Memory B cell (primary cell): ENCODE data around the gene TRPM3.

Experiments used
- ATAC-seq: fragments of 150-1000 bp; cut with Tn5 transposase; 2 replicates; pipeline ENCODE4 v1.10.0; 2021; ENCODE audit warnings: low read depth, mild to moderate bottlenecking, moderate library complexity
- DNase-seq, 2 donors: peaks; one replicate each; pipeline ENCODE4 v3.0.0; 2022; ENCODE audit warnings: low spot score in 2 of 2
- H3K27ac Mint-ChIP-seq: one replicate; pipeline ENCODE4 v1.8.0; 2022; ENCODE audit warnings: mild to moderate bottlenecking, moderate library complexity, mixed read lengths
- H3K27me3 Mint-ChIP-seq: one replicate; pipeline ENCODE4 v1.8.0; 2022; ENCODE audit warnings: mixed read lengths
- H3K36me3 Mint-ChIP-seq: one replicate; pipeline ENCODE4 v1.8.0; 2022; ENCODE audit warnings: mild to moderate bottlenecking, mixed read lengths
- H3K4me1 Mint-ChIP-seq: one replicate; pipeline ENCODE4 v1.8.0; 2022; ENCODE audit warnings: mixed read lengths
- H3K4me3 Mint-ChIP-seq: one replicate; pipeline ENCODE4 v1.8.0; 2022; ENCODE audit warnings: mild to moderate bottlenecking, moderate library complexity, mixed read lengths
- H3K9me3 Mint-ChIP-seq: one replicate; pipeline ENCODE4 v1.8.0; 2022; ENCODE audit warnings: mixed read lengths

Gene TRPM3

DNA sequence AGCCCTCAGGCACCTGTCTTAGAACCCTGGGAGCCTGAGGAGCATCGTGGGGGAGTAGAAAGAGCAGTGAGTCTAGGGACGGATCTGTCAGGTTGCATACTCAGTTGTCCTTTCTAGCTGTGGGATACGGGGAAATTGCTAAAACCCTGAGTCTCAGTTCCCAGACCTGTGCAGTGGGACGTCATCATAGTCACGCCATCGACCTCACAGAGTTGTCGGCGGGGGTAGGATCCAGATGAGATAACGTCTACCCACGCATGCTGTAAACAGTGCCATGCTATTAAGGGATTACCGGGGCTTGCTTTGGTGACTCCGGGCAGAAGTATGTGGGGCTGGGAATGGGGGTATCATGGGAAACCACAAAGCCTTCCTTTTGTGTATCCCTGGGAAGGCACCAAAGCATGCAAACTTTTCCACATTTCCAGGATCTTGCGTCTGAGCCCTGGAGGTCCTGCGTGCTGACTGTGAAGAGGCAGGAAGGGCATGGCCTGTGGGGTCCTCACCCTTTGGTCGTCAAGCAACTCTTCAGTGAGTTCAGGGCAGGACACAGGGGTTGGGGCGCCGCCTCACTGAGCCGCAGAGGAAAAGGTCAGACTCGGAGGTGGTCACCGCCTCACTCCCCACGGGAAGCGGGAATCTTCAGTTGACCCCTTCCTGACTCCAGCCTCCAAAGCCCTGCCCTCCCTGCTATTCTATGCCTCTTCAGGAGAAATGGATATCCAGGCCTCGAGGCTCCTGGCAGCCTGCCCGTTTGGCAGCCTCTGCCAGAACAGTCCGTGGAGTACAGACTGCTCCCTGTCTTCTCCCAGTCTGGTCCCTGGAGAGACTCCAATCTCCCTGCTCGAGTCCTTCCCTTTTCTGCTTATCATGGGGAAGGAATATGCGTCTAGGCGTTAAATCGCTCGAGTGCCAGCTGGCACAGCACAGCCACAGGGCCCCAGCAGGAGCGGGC, 520.1 kb downstream of the TRPM3 start:
- Mint-ChIP-seq H3K9me3 (no peaks in the 10 kb centered on the region), H3K27ac (no peak overlapping the region), H3K27me3 (no peaks in the 10 kb centered on the region), H3K36me3 (no peaks in the 10 kb centered on the region), H3K4me1 (no peaks in the 10 kb centered on the region), H3K4me3 (no peak overlapping the region)
- ATAC-seq: no peak
- DNase-seq: no peak

DNA sequence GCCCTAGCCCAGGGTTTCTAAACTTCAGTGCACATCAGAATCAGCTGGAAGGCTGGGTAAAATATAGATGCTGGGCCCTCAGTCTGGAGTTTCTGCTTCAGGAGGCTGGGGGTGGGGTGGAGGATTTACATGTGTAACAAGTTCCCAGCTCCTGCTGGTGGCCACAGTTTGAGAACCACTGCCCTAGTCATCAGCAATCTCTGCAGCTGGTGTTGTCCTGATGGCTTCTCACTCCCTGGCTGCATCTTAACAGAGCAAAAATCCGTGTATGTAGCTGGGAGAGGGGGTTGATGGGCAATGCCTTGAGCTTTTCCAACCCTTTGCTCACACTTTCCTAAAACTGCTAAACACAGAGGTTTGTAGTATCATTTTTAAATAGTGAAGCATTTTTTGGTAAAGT, 520.9 kb downstream of the TRPM3 start:
- H3K27me3 Mint-ChIP-seq: no peaks in the 10 kb centered on the region
- no peaks in the 10 kb centered on the region for H3K36me3 Mint-ChIP-seq

DNA sequence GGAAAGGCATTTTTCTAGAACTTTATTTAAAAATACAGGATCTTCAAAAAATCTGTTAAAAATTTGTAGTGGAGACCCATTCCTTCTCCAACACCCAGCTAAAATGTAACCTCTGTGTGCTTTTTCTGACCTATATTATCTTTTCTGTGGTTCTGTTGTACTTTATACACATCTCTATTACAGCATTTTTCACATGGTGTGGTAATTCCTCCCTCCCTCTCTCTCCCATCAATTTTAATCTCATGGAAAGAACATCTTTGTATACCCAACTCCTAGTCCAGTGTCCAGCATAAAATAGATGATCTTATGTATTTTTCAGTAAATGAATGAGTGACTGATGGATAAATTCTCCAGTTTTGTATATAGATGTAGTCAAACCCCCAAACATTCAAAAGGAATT, 523.5 kb downstream of the TRPM3 start:
- no peak overlapping the region for H3K27ac Mint-ChIP-seq
- H3K4me3 Mint-ChIP-seq: no peak overlapping the region
- no peaks in the 10 kb centered on the region for H3K4me1 Mint-ChIP-seq
- H3K27me3 Mint-ChIP-seq: no peaks in the 10 kb centered on the region
- DNase-seq (no peak), ATAC-seq (no peak)
- H3K36me3 Mint-ChIP-seq: no peaks in the 10 kb centered on the region
- H3K9me3 Mint-ChIP-seq: no peaks in the 10 kb centered on the region

More for the DNA sequence above, 520.9 kb downstream of the TRPM3 start:
- H3K4me3 Mint-ChIP-seq: no peak overlapping the region
- no peak for ATAC-seq
- no peaks in the 10 kb centered on the region for H3K4me1 Mint-ChIP-seq
- H3K9me3 Mint-ChIP-seq: no peaks in the 10 kb centered on the region
- no peak for DNase-seq
- H3K27ac Mint-ChIP-seq: no peak overlapping the region

DNA sequence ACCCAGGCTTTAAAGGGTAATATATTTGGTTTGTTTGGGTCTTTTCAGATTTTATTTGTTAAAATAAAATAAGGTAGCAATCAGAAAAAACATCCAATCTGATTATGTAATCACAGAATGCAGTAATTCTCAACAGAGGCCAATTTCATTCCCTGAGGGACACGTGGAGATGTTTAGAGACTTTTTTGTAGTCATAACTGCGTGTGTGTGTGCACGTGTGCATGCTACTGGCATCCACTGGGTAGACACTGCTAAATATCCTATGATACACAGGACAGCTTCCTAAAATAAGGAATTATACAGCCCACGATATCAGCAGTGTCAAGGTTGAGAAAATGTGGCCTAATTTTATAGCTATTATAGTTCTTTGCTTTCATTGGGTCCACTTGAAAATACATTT, 526.2 kb downstream of the TRPM3 start:
- Mint-ChIP-seq H3K27me3 (no peaks in the 10 kb centered on the region), H3K27ac (no peak overlapping the region), H3K4me1 (no peaks in the 10 kb centered on the region), H3K9me3 (no peaks in the 10 kb centered on the region), H3K36me3 (no peaks in the 10 kb centered on the region), H3K4me3 (no peak overlapping the region)
- DNase-seq: no peak
- no peak for ATAC-seq

DNA sequence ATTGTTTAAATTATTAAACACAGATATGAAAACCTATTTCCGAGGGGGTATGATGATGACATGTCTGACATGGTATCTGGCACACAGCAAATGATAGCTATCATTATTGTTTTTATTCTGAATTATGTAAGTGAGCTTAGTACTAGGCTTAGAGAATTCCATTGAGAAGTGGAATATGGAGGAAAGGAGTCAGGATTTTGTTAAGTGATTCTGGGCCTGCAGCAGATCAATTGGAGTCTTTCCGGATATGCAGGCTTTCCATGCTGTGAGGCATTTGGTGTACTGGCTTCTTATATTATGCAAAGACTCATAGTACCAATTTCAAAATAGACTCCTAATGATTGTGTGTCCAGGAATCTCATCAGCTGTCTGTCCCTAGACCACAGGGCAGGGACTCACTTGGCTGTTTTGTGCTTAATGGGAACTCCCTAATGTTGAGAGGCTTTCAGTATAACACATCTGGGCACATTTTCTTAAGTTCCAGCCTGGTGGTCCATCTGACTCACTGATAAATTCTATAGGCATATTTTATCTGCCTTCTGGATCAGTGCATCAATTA, 527.0 kb downstream of the TRPM3 start:
- no peaks in the 10 kb centered on the region for H3K27me3 Mint-ChIP-seq
- no peaks in the 10 kb centered on the region for H3K36me3 Mint-ChIP-seq
- DNase-seq (no peak), ATAC-seq (no peak)
- H3K9me3 Mint-ChIP-seq: no peaks in the 10 kb centered on the region
- H3K4me3 Mint-ChIP-seq: no peak overlapping the region
- no peaks in the 10 kb centered on the region for H3K4me1 Mint-ChIP-seq
- no peak overlapping the region for H3K27ac Mint-ChIP-seq

DNA sequence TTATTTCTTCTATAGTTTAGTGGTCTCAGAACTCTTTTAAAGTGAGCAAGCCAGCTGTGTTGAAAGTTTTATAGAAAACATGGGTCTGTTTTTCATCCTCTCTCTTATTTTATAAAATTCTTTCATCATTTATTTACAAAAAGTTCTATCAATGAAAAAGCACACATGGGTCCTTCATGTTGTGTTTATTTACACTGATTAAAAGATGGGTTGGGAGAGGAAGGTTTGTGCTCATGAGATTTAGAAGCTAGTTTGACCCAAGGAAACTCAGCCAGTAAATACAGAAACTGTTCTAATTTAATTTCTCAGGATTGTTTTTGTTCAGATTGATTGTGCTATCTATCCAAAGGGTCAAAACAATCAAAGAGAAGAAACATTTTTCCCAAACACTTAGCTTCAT, 528.2 kb downstream of the TRPM3 start:
- H3K27me3 Mint-ChIP-seq: no peaks in the 10 kb centered on the region
- ATAC-seq: no peak
- H3K27ac Mint-ChIP-seq: no peak overlapping the region
- no peak for DNase-seq
- no peaks in the 10 kb centered on the region for H3K9me3 Mint-ChIP-seq
- H3K4me3 Mint-ChIP-seq: no peak overlapping the region
- H3K36me3 Mint-ChIP-seq: no peaks in the 10 kb centered on the region
- no peaks in the 10 kb centered on the region for H3K4me1 Mint-ChIP-seq

DNA sequence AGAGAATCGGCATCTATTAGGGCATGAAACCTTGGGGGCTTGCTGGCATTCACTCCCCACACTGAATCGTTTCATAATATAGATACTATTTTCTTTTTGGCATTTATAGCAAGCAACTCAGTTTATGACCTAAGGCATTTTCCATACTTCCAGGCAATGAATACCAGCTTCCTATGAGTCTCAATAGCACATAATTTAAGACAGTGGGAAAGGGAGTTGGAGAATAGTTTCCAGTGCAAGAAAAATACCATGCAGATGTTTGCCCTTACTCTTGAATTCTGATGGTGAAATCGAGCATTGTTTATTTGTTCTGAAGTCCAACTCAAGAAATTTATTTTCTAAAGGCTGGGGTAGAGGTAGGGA, 531.1 kb downstream of the TRPM3 start:
- H3K27ac Mint-ChIP-seq: no peak overlapping the region
- no peaks in the 10 kb centered on the region for H3K36me3 Mint-ChIP-seq
- no peaks in the 10 kb centered on the region for H3K9me3 Mint-ChIP-seq
- H3K27me3 Mint-ChIP-seq: peaks cover 3% of the 10 kb centered on the region
- ATAC-seq: no peak
- no peak for DNase-seq
- no peak overlapping the region for H3K4me3 Mint-ChIP-seq
- H3K4me1 Mint-ChIP-seq: no peaks in the 10 kb centered on the region

DNA sequence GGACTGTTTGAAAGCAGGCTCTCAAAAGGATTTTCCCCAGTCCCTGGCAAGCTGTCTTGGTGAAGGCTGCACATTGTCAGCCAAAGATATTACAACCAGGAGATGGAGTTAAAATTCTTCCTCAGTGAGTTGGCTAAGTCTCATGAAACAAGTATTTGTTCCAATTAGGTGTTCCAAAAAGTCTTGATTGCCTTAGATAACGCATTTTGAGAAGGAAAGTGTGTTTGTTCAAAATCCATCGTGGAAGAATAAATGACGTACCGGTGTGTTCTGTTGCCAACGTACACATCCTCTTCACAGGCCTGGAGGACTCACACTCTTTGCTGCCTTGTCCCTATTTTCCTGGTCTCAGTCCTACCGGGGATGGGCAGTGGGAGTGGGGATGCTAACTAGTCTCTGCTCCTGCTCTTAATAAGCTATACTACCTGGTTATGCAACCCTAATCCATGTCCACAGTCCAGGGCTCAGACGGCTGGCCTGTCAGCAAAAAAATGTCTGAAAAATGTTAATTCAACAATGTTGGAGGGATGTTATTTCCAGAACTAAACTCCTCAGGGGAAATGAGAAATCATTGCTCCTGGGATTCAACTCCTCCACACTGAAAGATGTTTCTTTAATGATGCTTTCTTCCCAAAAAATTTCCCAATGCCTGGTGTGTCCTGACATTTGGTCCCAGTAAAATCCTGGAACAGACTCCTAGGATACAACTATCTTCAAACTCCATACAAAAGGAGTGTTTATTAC, 531.7 kb downstream of the TRPM3 start:
- ATAC-seq (no peak), DNase-seq (no peak)
- Mint-ChIP-seq H3K9me3 (no peaks in the 10 kb centered on the region), H3K27me3 (peaks cover 3% of the 10 kb centered on the region), H3K27ac (no peak overlapping the region), H3K4me3 (no peak overlapping the region), H3K4me1 (no peaks in the 10 kb centered on the region), H3K36me3 (no peaks in the 10 kb centered on the region)

DNA sequence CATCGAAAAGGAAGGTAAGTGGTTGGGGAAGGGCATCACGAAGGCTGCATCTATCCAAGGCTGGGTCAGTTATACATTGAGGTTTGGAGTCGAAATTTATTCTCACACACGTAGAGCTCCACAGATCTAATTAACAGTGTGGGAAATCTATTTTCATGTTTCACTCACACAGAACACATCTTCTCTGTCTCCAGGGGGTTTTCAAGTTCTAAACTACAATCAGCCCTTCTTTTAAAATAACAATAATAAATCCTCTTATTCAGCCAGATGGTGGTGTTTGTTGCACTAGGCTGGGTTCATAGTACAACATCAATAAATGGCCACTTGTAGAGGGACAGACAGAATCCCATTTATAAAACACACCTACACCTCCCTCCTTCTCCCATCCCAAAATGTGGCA, 532.4 kb downstream of the TRPM3 start:
- no peaks in the 10 kb centered on the region for H3K4me1 Mint-ChIP-seq
- no peak overlapping the region for H3K4me3 Mint-ChIP-seq
- peaks cover 3% of the 10 kb centered on the region for H3K27me3 Mint-ChIP-seq
- ATAC-seq (no peak), DNase-seq (no peak)
- H3K36me3 Mint-ChIP-seq: no peaks in the 10 kb centered on the region
- no peak overlapping the region for H3K27ac Mint-ChIP-seq
- no peaks in the 10 kb centered on the region for H3K9me3 Mint-ChIP-seq

DNA sequence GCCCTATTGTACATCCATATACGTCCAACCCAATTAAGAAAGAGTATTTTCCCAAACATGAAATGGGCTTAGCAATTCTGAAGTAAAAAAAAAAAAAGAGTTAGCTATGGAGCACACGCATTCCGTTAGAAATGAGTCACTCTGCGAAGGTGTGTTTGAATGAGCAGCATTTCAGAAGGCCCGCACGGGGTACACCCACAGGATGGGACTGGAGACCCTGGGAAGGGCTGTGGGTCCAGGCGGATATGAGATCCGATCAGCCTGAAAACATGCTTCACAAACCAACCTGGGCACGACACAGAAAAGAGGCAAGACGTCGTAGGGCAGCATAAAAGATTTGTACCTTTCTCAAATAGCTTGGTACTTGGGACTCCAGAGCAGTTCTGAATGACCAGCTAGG, 533.0 kb downstream of the TRPM3 start:
- peaks cover 3% of the 10 kb centered on the region for H3K27me3 Mint-ChIP-seq
- H3K9me3 Mint-ChIP-seq: no peaks in the 10 kb centered on the region
- H3K4me1 Mint-ChIP-seq: no peaks in the 10 kb centered on the region
- no peak for DNase-seq
- H3K36me3 Mint-ChIP-seq: no peaks in the 10 kb centered on the region
- H3K4me3 Mint-ChIP-seq: no peak overlapping the region
- no peak for ATAC-seq
- H3K27ac Mint-ChIP-seq: no peak overlapping the region

DNA sequence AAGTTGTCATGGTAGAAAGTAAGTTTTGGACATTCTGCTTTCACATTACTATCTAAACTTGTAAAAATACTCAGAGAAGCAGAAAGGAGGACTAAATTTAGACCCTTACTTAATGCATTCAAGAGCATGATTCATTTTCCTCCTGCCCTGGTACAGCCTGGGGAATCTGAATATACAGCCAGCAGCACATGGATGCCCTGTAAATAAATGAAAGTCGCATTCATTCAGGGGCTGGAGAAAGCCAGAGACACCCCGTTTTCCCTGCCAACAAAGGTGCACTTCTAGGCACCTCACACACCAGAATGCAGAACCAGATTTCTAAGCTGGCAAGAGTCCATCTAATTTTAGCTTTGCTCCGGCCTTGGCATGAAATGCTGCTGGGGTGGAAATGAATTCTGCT, 534.2 kb downstream of the TRPM3 start:
- ATAC-seq (no peak), DNase-seq (no peak)
- peaks cover 3% of the 10 kb centered on the region for H3K27me3 Mint-ChIP-seq
- H3K4me3 Mint-ChIP-seq: no peak overlapping the region
- H3K9me3 Mint-ChIP-seq: no peaks in the 10 kb centered on the region
- H3K4me1 Mint-ChIP-seq: no peaks in the 10 kb centered on the region
- H3K27ac Mint-ChIP-seq: no peak overlapping the region
- no peaks in the 10 kb centered on the region for H3K36me3 Mint-ChIP-seq

DNA sequence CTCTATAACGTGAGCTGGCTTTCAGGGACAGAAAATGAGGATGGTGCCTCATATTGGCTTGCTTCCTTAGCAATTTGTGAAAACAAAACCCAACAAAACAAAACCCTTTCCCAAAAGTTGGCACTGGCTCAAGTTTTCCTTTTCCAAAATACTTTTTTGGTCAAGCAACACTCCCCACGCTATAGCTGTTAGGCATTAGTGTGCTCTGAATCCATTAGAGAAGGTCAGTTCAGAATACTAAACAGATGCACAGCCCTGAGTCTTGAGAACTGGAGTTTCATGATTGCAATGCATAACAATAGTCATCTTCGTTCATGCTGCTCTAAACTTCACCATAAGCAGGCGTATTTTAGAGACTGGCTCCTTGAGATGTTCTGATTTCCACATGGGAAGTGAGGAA, 534.9 kb downstream of the TRPM3 start:
- H3K27ac Mint-ChIP-seq: no peak overlapping the region
- no peak for ATAC-seq
- H3K4me1 Mint-ChIP-seq: peaks cover 3% of the 10 kb centered on the region
- H3K4me3 Mint-ChIP-seq: no peak overlapping the region
- no peaks in the 10 kb centered on the region for H3K9me3 Mint-ChIP-seq
- DNase-seq: no peak
- H3K27me3 Mint-ChIP-seq: peaks cover 5% of the 10 kb centered on the region
- H3K36me3 Mint-ChIP-seq: no peaks in the 10 kb centered on the region

DNA sequence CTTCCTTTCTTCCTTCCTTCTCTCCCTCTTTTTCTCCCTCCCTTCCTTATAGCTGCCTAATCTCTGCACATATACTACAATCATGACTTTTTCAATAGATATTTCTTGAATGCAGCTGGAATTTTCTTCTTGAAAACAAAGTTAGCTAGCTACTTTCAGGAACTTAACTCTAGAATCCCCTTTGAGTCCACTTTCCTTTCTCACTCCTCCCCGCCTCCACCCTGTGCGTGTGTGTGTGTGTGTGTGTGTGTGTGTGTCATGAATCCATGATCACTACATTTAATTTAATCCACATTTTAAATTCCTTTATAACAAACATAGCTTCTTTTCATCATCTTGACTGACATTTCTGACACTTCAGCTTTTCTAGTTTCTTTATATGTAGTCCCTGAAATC, 539.5 kb downstream of the TRPM3 start:
- DNase-seq (no peak), ATAC-seq (no peak)
- H3K4me3 Mint-ChIP-seq: no peak overlapping the region
- H3K27ac Mint-ChIP-seq: no peak overlapping the region
- peaks cover 3% of the 10 kb centered on the region for H3K4me1 Mint-ChIP-seq
- H3K9me3 Mint-ChIP-seq: no peaks in the 10 kb centered on the region
- no peaks in the 10 kb centered on the region for H3K36me3 Mint-ChIP-seq
- peaks cover 2% of the 10 kb centered on the region for H3K27me3 Mint-ChIP-seq

DNA sequence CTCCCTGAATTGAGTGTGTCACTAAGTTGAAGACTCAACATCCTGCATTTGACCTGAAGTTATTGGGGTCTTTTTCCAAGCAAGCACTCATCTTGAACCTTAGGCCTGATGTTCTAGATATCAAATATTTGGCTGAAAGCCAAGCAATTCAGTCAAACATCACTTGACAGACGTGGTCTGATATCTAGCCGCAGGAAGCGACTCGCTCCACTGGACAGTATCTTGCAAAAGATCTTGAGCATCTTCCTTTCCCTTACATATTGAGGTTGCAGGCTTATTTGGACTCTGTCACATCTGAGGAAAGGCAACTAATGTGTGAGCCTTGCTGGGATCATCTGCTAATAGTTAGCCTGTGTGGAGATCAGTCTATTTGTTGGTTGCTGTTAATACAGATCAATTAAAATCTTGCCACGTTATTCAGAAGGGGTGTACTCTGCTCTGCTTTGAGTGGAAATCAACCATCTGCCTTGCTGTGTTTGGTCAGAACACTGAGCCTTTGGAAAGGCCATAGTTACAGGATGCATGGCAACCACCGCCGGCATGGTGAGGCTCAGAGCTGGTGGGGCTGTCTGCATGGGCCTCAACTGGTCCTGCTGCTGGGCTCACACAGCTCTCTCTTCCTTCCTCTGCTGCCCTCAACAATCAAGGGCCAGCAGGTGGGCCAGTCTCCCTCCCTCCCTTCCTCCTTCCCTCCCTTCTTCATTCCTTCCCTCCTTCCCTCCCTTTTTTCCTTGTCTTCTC, 540.0 kb downstream of the TRPM3 start:
- no peaks in the 10 kb centered on the region for H3K36me3 Mint-ChIP-seq
- no peak overlapping the region for H3K4me3 Mint-ChIP-seq
- H3K4me1 Mint-ChIP-seq: peaks cover 3% of the 10 kb centered on the region
- H3K27me3 Mint-ChIP-seq: peaks cover 2% of the 10 kb centered on the region
- DNase-seq (no peak), ATAC-seq (peak; percentile 21)
- H3K27ac Mint-ChIP-seq: no peak overlapping the region
- H3K9me3 Mint-ChIP-seq: no peaks in the 10 kb centered on the region
